K562 (cell line): ENCODE data around the gene LPXN. TPM values are rescaled to one million over a fixed set of nuclear protein-coding genes. Genes with fewer than 3 reads are reported as not detected.

Experiments
- ATAC-seq: fragments of 200-7000 bp; cut with Tn5 transposase; 3 replicates; pipeline ENCODE4 v1.9.1; 2020; ENCODE audit warnings: moderate library complexity
- BruUV-seq: library from RNA; stranded (reverse); fragments of 400-500 nt; replicated peaks from 2 replicates; lab custom pipeline; 2021; lab: Mats Ljungman, UMichigan
- CTCF ChIA-PET: fragments of 300-600 bp; formaldehyde crosslinking; extraction: SDS; loops from one replicate; lab custom pipeline; 2021; ENCODE audit warnings: low intra/inter-chr PET ratio; lab: Yijun Ruan, JAX
- POLR2A ChIA-PET: fragments of 300-600, 350-650 bp; sonication (Branson Sonifier 250); formaldehyde crosslinking; extraction: SDS; loops from one replicate; lab custom pipeline; 2021; ENCODE audit warnings: antibody characterized with exemption, inconsistent platforms; lab: Yijun Ruan, JAX
- DNase-seq, 4 experiments: peaks; one replicate each; pipeline versions ENCODE4 v3.0.0 to v3.0.0-alpha.2; 2011 to 2018; ENCODE audit warnings: low spot score in 3 of 4, mixed read lengths in 3 of 4; ENCODE audit errors: extremely low read depth in 1 of 4
- FAIRE-seq: peaks from 2 replicates; lab custom pipeline; 2011; peaks lifted over from hg19 to GRCh38; lab: Jason Lieb, UNC
- H2AFZ ChIP-seq: 2 replicates; pipeline ENCODE4 v1.6.0; 2011; ENCODE audit warnings: low read depth, low read length, control low read depth, inconsistent platforms
- H3K27ac ChIP-seq: fragments of 200-600 bp; 3 replicates; pipeline ENCODE4 v1.8.0; 2011; ENCODE audit warnings: low read depth, mild to moderate bottlenecking, control low read depth, inconsistent platforms, low read length, moderate library complexity, mixed read lengths; ENCODE audit errors: extremely low read depth
- H3K27me3 ChIP-seq, 2 experiments: fragments of 300-600 bp in 1 of 2; 2 replicates in 1 of 2; 3 replicates in 1 of 2; pipeline versions ENCODE4 v1.6.0 to v1.8.0; 2011; ENCODE audit warnings: inconsistent platforms in 2 of 2, low read length in 2 of 2, mild to moderate bottlenecking in 1 of 2, mixed read lengths in 1 of 2, moderate library complexity in 1 of 2; ENCODE audit not compliant: control insufficient read depth in 2 of 2, insufficient read depth in 2 of 2
- H3K36me3 ChIP-seq: fragments of 300-600 bp; 3 replicates; pipeline ENCODE4 v1.8.0; 2011; ENCODE audit warnings: mild to moderate bottlenecking, low read length, inconsistent platforms; ENCODE audit not compliant: control insufficient read depth, insufficient read depth
- H3K4me1 ChIP-seq, 2 experiments: fragments of 200-600 bp in 1 of 2; replicated peaks in 1 of 2; 2 replicates in 1 of 2; 3 replicates in 1 of 2; pipeline versions ENCODE4 v1.5.1 to v1.8.0; 2011; ENCODE audit warnings: inconsistent platforms in 2 of 2, low read length in 2 of 2, mild to moderate bottlenecking in 1 of 2, mixed read lengths in 1 of 2, moderate library complexity in 1 of 2; ENCODE audit not compliant: control insufficient read depth in 2 of 2, insufficient read depth in 2 of 2
- H3K4me2 ChIP-seq: 2 replicates; pipeline ENCODE4 v1.6.1; 2011; ENCODE audit warnings: low read length, control low read depth, inconsistent platforms, mixed read lengths; ENCODE audit not compliant: insufficient read depth
- H3K4me3 ChIP-seq: fragments of 200-600 bp; sonication (generic), shearing (Covaris generic); 2 replicates; pipeline ENCODE4 v1.5.1; 2016; ENCODE audit warnings: control low read depth, inconsistent platforms
- H3K79me2 ChIP-seq: fragments of 200-600 bp; 3 replicates; pipeline ENCODE4 v1.8.0; 2011; ENCODE audit warnings: low read length, inconsistent platforms; ENCODE audit not compliant: control insufficient read depth, insufficient read depth
- H3K9ac ChIP-seq, 2 experiments: 2 replicates each; pipeline versions ENCODE4 v1.6.0 to v1.6.1; 2011; ENCODE audit warnings: low read depth in 2 of 2, low read length in 2 of 2, control low read depth in 1 of 2, inconsistent platforms in 1 of 2, mild to moderate bottlenecking in 1 of 2, mixed read lengths in 1 of 2; ENCODE audit not compliant: insufficient read depth in 1 of 2
- H3K9me1 ChIP-seq: one replicate; pipeline ENCODE4 v1.6.0; 2011; ENCODE audit warnings: inconsistent platforms, mild to moderate bottlenecking, low read length, moderate library complexity; ENCODE audit not compliant: control insufficient read depth, insufficient read depth
- H3K9me3 ChIP-seq: replicated peaks from 2 replicates; pipeline ENCODE4 v1.5.1; 2011; ENCODE audit warnings: low read depth, low read length, inconsistent platforms; ENCODE audit not compliant: control insufficient read depth, insufficient read depth
- H4K20me1 ChIP-seq: replicated peaks from 2 replicates; pipeline ENCODE4 v1.6.1; 2011; ENCODE audit warnings: low read length, inconsistent platforms, mixed read lengths; ENCODE audit not compliant: control insufficient read depth, insufficient read depth
- ATF1 ChIP-seq, 2 experiments: fragments of 450-650 bp in 1 of 2; IDR thresholded peaks; 2 replicates each; pipeline ENCODE4 v1.6.1; 2016; ENCODE audit warnings: missing compliant biosample characterization in 1 of 2, missing genetic modification characterization in 1 of 2
- BHLHE40 ChIP-seq: IDR thresholded peaks from 2 replicates; pipeline ENCODE4 v1.6.1; 2011; ENCODE audit warnings: low read length, improper control_type of control experiment
- THRAP3 ChIP-seq: fragments of 450-650 bp; IDR thresholded peaks from 2 replicates; pipeline ENCODE4 v1.6.1; 2016; ENCODE audit warnings: mild to moderate bottlenecking, inconsistent platforms, borderline replicate concordance
- ZNF584 ChIP-seq: fragments of 200-800 bp; sonication (Bioruptor generic); IDR thresholded peaks from 2 replicates; pipeline ENCODE4 v1.6.1; 2016; ENCODE audit warnings: low read depth, mild to moderate bottlenecking, missing genetic modification characterization, missing compliant biosample characterization
- ZNF695 ChIP-seq: fragments of 450-650 bp; formaldehyde crosslinking; IDR thresholded peaks from 2 replicates; pipeline ENCODE4 v1.4.0; 2020; ENCODE audit warnings: mild to moderate bottlenecking, moderate library complexity
- WGBS: fragments of 100-300 bp; shearing (Covaris generic); methylation state at CpG from one replicate; pipeline ENCODE4 v1.1.6; 2016; ENCODE audit warnings: low coverage, mixed read lengths; ENCODE audit not compliant: insufficient coverage; ENCODE audit errors: missing lambda C conversion rate; 5-methylcytosine and 5-hydroxymethylcytosine counted together
- in situ Hi-C: fragments of 300-500 bp; cut with MboI; formaldehyde crosslinking; loops from 4 replicates; pipeline ENCODE4 v1.15.0; 2018; ENCODE audit warnings: inconsistent platforms, mixed read lengths
- intact Hi-C: fragments of 100-400 bp; cut with micrococcal nuclease; formaldehyde crosslinking; loops from 2 replicates; pipeline ENCODE4 v1.14.2; 2022
- polyA plus RNA-seq, 8 experiments: library from polyadenylated mRNA; depleted of rRNA in 4 of 8; stranded (reverse) in 5 of 8; unstranded in 3 of 8; fragments of >200 nt; fragmentation: Nextera tagmentation in 2 of 8; fragmentation: Illumina TruSeq in 1 of 8; extraction: Ambion mirVana in 2 of 8; extraction: Trizol in 1 of 8; gene quantifications; 2 replicates each; pipeline versions ENCODE4 v1.2.1 to v1.2.3, GENCODE V29; 2011 to 2014; ENCODE audit warnings: inconsistent platforms in 1 of 8, missing spikeins in 1 of 8
- total RNA-seq, 7 experiments: library from RNA; depleted of rRNA in 6 of 7; stranded (reverse); fragments of >200 nt in 6 of 7; fragmentation: Illumina TruSeq in 2 of 7; extraction: Trizol in 2 of 7; gene quantifications; 2 replicates each; pipeline versions ENCODE4 v1.2.1 to v1.2.3, GENCODE V29; 2011 to 2021; ENCODE audit warnings: low replicate concordance in 1 of 7
- TF ChIP-seq, protein P1 (sequence below): fragments of 450-650 bp; IDR thresholded peaks from 2 replicates; pipeline ENCODE4 v1.6.1; 2016; ENCODE audit warnings: borderline replicate concordance

The LPXN gene
- total and polyA plus RNA-seq, 9 of the 15 experiments (the other 6 are each of a cell fraction or from before 2014, with no cell fraction given) = 0.73 to 3.1 (median 2.0) TPM

DNA sequence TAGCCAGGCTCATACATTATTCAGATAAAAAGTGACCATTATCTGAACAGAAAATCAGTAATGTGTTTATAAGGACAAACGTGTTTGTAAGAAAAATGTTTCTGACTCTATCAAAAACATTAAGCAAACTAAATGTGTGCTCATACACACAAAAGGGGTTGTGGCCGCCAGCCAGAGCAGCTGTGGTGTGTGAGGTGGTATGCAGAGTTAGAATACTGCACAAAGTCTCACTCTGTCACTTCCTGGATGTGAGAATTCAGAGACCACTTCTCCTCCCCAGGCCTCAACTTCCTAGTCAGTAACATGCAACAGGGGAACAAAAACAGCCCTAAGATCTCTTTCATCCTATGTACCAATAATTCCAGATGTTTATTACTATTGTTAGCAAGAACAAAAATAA, 77.2 kb downstream of the LPXN start:
- FAIRE-seq (no peak), ATAC-seq (no peak), DNase-seq (no peak)
- no peaks in the 10 kb centered on the region for H3K9me1 ChIP-seq
- BruUV-seq = no TSS peak
- whole genome bisulfite sequencing = 0% methylated on average over 2 of the region's 2 CpGs
- H3K4me1 ChIP-seq = no peaks in the 10 kb centered on the region
- no peak overlapping the region for H2AFZ ChIP-seq
- intact Hi-C loops = no loop called here
- H3K27me3 ChIP-seq = no peaks in the 10 kb centered on the region; a peak in 1 of 5 replicates
- ChIA-PET CTCF (no interaction called here), POLR2A (interaction anchor here (0.6 kb wide), 1 partner anchor 1043 kb away, joined by 3 read pairs; no protein-coding TSS in a partner anchor)
- no peak overlapping the region for H3K9ac ChIP-seq
- no peak overlapping the region for H3K4me3 ChIP-seq
- H3K9me3 ChIP-seq = no peaks in the 10 kb centered on the region
- H3K36me3 ChIP-seq = no peaks in the 10 kb centered on the region
- H4K20me1 ChIP-seq = no peaks in the 10 kb centered on the region
- in situ Hi-C loops = no loop called here
- H3K79me2 ChIP-seq = no peaks in the 10 kb centered on the region
- TF ChIP-seq THRAP3 (no peak), ZNF695 (CRISPR knock-in tag) (no peak), ATF1 (CRISPR knock-in tag; IDR thresholded peaks at IDR 0.05) (no peak), ATF1 (tag; IDR thresholded peaks at IDR 0.05) (no peak), ZNF584 (CRISPR knock-in tag) (no peak), BHLHE40 (no peak)
- TF ChIP-seq, protein P1, sequence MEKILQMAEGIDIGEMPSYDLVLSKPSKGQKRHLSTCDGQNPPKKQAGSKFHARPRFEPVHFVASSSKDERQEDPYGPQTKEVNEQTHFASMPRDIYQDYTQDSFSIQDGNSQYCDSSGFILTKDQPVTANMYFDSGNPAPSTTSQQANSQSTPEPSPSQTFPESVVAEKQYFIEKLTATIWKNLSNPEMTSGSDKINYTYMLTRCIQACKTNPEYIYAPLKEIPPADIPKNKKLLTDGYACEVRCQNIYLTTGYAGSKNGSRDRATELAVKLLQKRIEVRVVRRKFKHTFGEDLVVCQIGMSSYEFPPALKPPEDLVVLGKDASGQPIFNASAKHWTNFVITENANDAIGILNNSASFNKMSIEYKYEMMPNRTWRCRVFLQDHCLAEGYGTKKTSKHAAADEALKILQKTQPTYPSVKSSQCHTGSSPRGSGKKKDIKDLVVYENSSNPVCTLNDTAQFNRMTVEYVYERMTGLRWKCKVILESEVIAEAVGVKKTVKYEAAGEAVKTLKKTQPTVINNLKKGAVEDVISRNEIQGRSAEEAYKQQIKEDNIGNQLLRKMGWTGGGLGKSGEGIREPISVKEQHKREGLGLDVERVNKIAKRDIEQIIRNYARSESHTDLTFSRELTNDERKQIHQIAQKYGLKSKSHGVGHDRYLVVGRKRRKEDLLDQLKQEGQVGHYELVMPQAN = no peak
- no peak overlapping the region for H3K4me2 ChIP-seq
- no peak overlapping the region for H3K27ac ChIP-seq
